Muscle of leg (tissue), 11 donors: Measurements from ENCODE around the gene ZBTB45. TPM values are rescaled to one million over a fixed set of nuclear protein-coding genes. Genes with fewer than 3 reads are reported as not detected.

Experiments used
- DNase-seq: peaks from one replicate; pipeline ENCODE4 v3.0.0; 2013
- H3K27ac ChIP-seq: one replicate; pipeline ENCODE4 v1.5.1; 2013; ENCODE audit warnings: mild to moderate bottlenecking, low read length, control low read depth
- H3K27me3 ChIP-seq: one replicate; pipeline ENCODE4 v1.6.1; 2013; ENCODE audit warnings: low read length; ENCODE audit not compliant: control insufficient read depth, insufficient read depth
- H3K36me3 ChIP-seq: one replicate; pipeline ENCODE4 v1.6.1; 2013; ENCODE audit warnings: low read length; ENCODE audit not compliant: control insufficient read depth, insufficient read depth
- H3K4me1 ChIP-seq: one replicate; pipeline ENCODE4 v1.6.1; 2013; ENCODE audit warnings: low read length; ENCODE audit not compliant: control insufficient read depth, insufficient read depth
- H3K4me3 ChIP-seq: one replicate; pipeline ENCODE4 v1.5.1; 2013; ENCODE audit warnings: low read length, control low read depth
- H3K9me3 ChIP-seq: replicated peaks from 2 replicates; pipeline ENCODE4 v1.6.1; 2013; ENCODE audit warnings: low read depth, low read length; ENCODE audit not compliant: control insufficient read depth
- WGBS: methylation state at CpG from one replicate; pipeline ENCODE4 v1.1.5; 2013; ENCODE audit warnings: missing lambda C conversion rate; ENCODE audit not compliant: insufficient coverage; 5-methylcytosine and 5-hydroxymethylcytosine counted together
- polyA plus RNA-seq, 8 donors: library from polyadenylated mRNA; unstranded; fragments of 120-200 nt; gene quantifications; one replicate each; pipeline versions ENCODE4 v1.2.1 to v1.2.3, GENCODE V29; 2013; ENCODE audit warnings: inconsistent platforms in 1 of 8, low replicate concordance in 1 of 8; ENCODE audit not compliant: insufficient read length in 8 of 8, insufficient read depth in 1 of 8
- total RNA-seq: library from RNA; stranded (reverse); fragments of 120-200 nt; gene quantifications from one replicate; pipeline ENCODE4 v1.2.4, GENCODE V29; 2013

ZBTB45 gene
- total and polyA plus RNA-seq, 9 donors = 3.0 to 12.4 (median 10.5) TPM

DNA sequence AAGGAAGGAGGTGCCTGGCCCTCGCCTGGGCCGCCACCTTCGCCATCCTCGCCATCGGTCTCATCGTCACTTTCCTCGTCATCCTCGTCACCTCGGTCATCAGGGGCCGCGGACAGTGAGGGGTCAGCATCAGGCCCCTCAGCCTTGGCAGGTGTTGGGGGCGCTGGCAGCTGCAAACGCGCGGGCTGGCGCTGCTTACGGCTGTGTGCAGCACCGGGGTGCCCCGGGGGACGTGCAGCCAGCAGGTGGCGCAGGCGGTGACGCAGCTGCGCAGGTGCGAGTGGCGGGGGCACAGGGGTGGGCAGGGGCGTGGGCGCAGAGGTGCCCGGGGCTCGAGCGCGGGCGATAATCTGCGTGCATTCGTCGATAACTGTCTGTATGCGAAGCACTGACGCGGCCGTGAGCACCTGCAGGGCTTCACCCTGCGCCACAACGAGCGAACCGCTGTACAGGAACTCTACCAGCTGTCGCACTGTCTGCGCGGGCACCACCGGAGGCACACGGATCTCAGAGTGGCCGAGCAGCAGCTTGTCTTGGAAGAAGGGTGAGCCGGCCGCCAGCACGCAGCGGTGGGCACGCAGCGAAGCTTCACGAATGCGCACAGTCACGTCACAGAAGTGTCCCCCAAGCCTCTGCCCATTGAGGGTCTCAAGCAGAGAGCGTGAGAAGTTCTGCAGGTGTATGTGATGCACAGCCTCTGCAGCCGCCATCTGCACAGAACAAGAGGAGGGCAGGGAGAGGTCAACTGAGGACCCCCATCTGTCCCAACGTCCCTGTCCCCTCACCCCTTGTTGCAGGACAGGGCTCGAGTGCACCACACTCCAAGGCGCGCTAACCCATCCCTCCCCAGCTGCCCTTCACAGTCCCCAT is 2.4 kb downstream of the ZBTB45 start:
- no peak overlapping the region for H3K27ac ChIP-seq
- H3K9me3 ChIP-seq = no peaks in the 10 kb centered on the region
- DNase-seq = no peak
- peaks cover 37% of the 10 kb centered on the region for H3K4me1 ChIP-seq
- 90% methylated on average over 62 of the region's 65 CpGs for WGBS
- peaks cover 35% of the 10 kb centered on the region for H3K36me3 ChIP-seq
- no peak overlapping the region for H3K4me3 ChIP-seq
- H3K27me3 ChIP-seq = no peaks in the 10 kb centered on the region

GRCh38 chr19:58516246-58516836 is 3.3 kb downstream of the ZBTB45 start:
- Histone ChIP-seq H3K4me1 (peaks cover 37% of the 10 kb centered on the region), H3K4me3 (no peak overlapping the region), H3K27me3 (no peaks in the 10 kb centered on the region), H3K9me3 (no peaks in the 10 kb centered on the region), H3K36me3 (peaks cover 35% of the 10 kb centered on the region), H3K27ac (no peak overlapping the region)
- no peak for DNase-seq
- WGBS = 84% methylated on average over 25 of the region's 25 CpGs

DNA sequence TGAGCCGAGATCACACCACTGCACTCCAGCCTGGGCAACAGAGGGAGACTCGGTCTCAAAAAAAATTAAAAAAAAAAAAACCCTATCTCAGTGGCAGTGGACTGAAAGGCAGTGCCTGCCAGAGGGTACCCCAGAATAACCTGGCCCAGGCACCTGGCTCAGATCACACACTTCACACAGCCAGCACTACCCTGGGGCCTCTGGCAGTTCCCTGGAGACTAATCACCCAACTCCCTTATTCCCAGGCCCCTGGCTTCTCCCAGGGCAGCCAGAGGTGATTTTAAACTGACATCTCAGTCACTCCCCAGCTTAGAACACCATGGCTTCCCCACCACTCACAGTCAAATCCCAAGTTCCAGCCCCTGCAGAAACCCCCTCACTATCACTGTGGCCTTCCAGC is 4.4 kb downstream of the ZBTB45 start:
- Histone ChIP-seq H3K9me3 (no peaks in the 10 kb centered on the region), H3K27me3 (no peaks in the 10 kb centered on the region), H3K27ac (no peak overlapping the region), H3K4me1 (peaks cover 33% of the 10 kb centered on the region), H3K36me3 (peaks cover 35% of the 10 kb centered on the region), H3K4me3 (no peak overlapping the region)
- no peak for DNase-seq
- WGBS = no CpG with 5 or more reads among the region's 2 CpGs

DNA sequence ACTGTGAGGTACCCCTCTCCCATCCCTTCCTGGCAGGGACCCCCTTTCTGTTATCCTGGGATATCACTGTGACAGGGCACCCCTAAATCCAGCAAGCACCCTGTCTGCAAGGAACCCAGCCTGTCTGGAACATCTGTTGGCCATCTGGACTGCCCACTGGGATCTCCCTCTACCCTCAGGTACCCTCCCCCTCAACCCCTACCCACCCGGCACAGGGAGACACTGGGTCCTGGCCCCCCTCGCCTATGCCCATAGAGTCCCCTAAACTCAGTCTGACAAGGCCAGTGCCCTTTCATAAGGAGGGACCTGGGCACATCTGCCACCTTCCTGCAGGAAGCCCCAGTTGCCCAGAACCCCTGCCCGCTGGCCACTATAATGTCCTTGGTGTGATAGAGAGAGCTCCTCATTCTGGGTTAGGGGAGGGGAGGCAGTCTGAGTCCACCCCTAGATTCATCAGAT is 5.0 kb downstream of the ZBTB45 start:
- no peaks in the 10 kb centered on the region for H3K27me3 ChIP-seq
- peak overlapping the region; percentile 43 for H3K4me3 ChIP-seq
- no peaks in the 10 kb centered on the region for H3K9me3 ChIP-seq
- 0% methylated on average over 1 of the region's 3 CpGs for WGBS
- H3K27ac ChIP-seq = no peak overlapping the region
- H3K36me3 ChIP-seq = peaks cover 35% of the 10 kb centered on the region
- H3K4me1 ChIP-seq = peaks cover 28% of the 10 kb centered on the region
- no peak for DNase-seq

- Histone ChIP-seq H3K36me3 (peaks cover 35% of the 10 kb centered on the region), H3K4me3 (peak overlapping the region; percentile 43), H3K9me3 (no peaks in the 10 kb centered on the region), H3K27me3 (no peaks in the 10 kb centered on the region), H3K4me1 (peaks cover 28% of the 10 kb centered on the region), H3K27ac (peak overlapping the region; percentile 42)
- WGBS = 10% methylated on average over 43 of the region's 66 CpGs
- peak; percentile 91 for DNase-seq
Observed at GRCh38 chr19:58513694-58514563, 5.7 kb downstream of the ZBTB45 start.

DNA sequence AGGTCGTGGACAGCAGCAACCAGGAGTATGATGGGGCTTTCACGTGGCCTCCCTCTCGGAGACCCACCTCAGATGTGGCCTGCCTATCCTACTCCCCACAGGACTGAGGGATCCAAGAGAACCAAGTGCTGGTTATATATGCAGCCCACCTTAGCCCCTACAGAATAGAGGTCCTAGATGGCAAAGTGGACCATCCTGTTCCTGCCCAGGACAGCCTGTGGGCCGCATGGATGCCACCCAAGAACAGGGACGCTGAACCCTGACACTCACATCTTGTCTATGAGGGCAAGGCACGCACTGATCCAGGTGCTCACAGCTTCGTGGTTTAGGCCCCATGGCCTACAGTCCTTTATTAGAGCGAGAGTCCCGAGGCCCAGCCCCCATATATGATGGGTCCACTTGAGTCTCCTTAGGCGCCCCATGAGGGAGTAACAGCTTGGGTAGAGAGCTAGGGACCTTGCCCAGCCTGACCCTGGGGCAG is 6.4 kb downstream of the ZBTB45 start:
- no peak overlapping the region for H3K27ac ChIP-seq
- H3K27me3 ChIP-seq = no peaks in the 10 kb centered on the region
- H3K4me1 ChIP-seq = peaks cover 22% of the 10 kb centered on the region
- no peaks in the 10 kb centered on the region for H3K9me3 ChIP-seq
- 93% methylated on average over 6 of the region's 10 CpGs for WGBS
- no peak overlapping the region for H3K4me3 ChIP-seq
- no peak for DNase-seq
- peaks cover 35% of the 10 kb centered on the region for H3K36me3 ChIP-seq

DNA sequence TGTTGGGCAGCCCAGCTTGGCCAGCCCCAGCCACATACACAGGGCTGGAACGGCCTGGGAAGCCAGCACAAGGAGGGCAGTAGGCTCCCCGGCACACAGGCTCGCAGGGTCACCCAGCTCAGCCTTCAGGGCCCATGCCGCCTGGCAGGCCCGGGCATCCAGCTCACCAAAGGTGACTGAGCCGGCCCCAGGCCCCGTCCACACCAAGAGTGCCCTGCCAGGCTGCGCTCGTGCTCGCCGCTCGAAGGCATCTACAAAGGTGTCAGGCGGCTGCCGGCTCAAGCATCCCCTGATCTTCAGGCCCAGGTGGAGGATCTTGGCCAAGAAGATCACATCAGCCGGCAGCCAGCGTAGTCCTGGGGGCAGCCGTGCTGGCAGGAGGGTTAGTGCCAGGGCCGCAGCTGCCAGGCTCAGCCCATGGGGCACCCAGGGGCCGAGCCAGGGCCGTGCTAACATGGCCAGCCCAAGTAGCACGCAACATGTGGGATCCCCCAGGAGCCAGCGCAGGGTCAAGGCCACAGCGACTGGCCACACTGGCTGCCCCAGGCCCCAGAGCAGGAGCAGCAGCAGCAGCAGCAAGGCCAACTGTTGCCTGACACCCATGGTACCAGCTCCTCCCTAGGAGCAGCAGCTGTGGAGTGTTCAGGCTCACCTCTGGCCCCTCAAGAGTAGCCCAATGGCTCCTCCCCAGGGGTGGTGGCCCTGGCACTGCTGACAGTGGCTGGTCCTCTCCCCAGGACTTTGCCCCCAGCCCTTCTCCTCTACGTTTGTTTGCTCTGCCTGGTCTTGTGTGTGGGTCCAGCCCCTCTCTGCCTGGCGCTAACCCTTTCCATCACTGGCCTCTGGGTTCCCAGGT is 8.0 kb downstream of the ZBTB45 start, which contains the start of gene SLC27A5:
Gene SLC27A5 (minus strand): TSS at position 640 of the 856 bp plus-strand sequence. CDS start 37 bp downstream, at position 603.
- H3K9me3 ChIP-seq = peaks cover 3% of the 10 kb centered on the region
- peaks cover 27% of the 10 kb centered on the region for H3K36me3 ChIP-seq
- no peak for DNase-seq
- 85% methylated on average over 25 of the region's 25 CpGs for WGBS
- H3K27me3 ChIP-seq = no peaks in the 10 kb centered on the region
- H3K27ac ChIP-seq = no peak within 1 kb of the TSS
- no peak within 1 kb of the TSS for H3K4me3 ChIP-seq
- H3K4me1 ChIP-seq = peaks cover 16% of the 10 kb centered on the region

- WGBS = 54% methylated on average over 2 of the region's 8 CpGs
- Histone ChIP-seq H3K27ac (no peak overlapping the region), H3K36me3 (peaks cover 14% of the 10 kb centered on the region), H3K9me3 (peaks cover 3% of the 10 kb centered on the region), H3K4me1 (peaks cover 6% of the 10 kb centered on the region), H3K4me3 (no peak overlapping the region), H3K27me3 (no peaks in the 10 kb centered on the region)
- no peak for DNase-seq
Observed at GRCh38 chr19:58510084-58510862, 9.3 kb downstream of the ZBTB45 start.

- peaks cover 3% of the 10 kb centered on the region for H3K9me3 ChIP-seq
- peaks cover 13% of the 10 kb centered on the region for H3K36me3 ChIP-seq
- no peak overlapping the region for H3K27ac ChIP-seq
- no peaks in the 10 kb centered on the region for H3K27me3 ChIP-seq
- 80% methylated on average over 11 of the region's 11 CpGs for WGBS
- H3K4me1 ChIP-seq = peaks cover 5% of the 10 kb centered on the region
- DNase-seq = no peak
- H3K4me3 ChIP-seq = no peak overlapping the region
Observed at GRCh38 chr19:58509731-58510083, 9.9 kb downstream of the ZBTB45 start.
